Osteocyte (in vitro differentiated cells): ENCODE results near the gene TXNDC15. TPM values are rescaled to one million over a fixed set of nuclear protein-coding genes. Genes with fewer than 3 reads are reported as not detected.

Experiments
- DNase-seq: peaks from one replicate; pipeline ENCODE4 v3.0.0; 2021; ENCODE audit warnings: mixed read lengths; ENCODE audit not compliant: unreplicated experiment; ENCODE audit errors: extremely low spot score
- H3K27ac Mint-ChIP-seq: one replicate; pipeline ENCODE4 v1.8.0; 2021; ENCODE audit warnings: mild to moderate bottlenecking, mixed read lengths; ENCODE audit not compliant: unreplicated experiment
- H3K27me3 Mint-ChIP-seq: one replicate; pipeline ENCODE4 v1.8.0; 2021; ENCODE audit warnings: mixed read lengths; ENCODE audit not compliant: unreplicated experiment
- H3K36me3 Mint-ChIP-seq: one replicate; pipeline ENCODE4 v1.8.0; 2021; ENCODE audit warnings: mixed read lengths; ENCODE audit not compliant: unreplicated experiment
- H3K4me1 Mint-ChIP-seq: one replicate; pipeline ENCODE4 v1.8.0; 2021; ENCODE audit warnings: mixed read lengths; ENCODE audit not compliant: unreplicated experiment
- H3K4me3 Mint-ChIP-seq: one replicate; pipeline ENCODE4 v1.8.0; 2021; ENCODE audit warnings: mild to moderate bottlenecking, moderate library complexity, mixed read lengths; ENCODE audit not compliant: unreplicated experiment
- H3K9me3 Mint-ChIP-seq: one replicate; pipeline ENCODE4 v1.8.0; 2021; ENCODE audit warnings: mixed read lengths; ENCODE audit not compliant: unreplicated experiment
- CTCF ChIP-seq: fragments of 200-600 bp; sonication (generic); IDR thresholded peaks from 2 replicates; pipeline ENCODE4 v1.5.0; 2021; ENCODE audit warnings: antibody characterized with exemption, mild to moderate bottlenecking, moderate library complexity
- total RNA-seq: library from RNA; stranded (reverse); gene quantifications from 2 replicates; pipeline ENCODE4 v1.2.1, GENCODE V29; 2021

The TXNDC15 gene
- total RNA-seq, 1 donor from 2014 or later, result 68.2 TPM

- H3K9me3 Mint-ChIP-seq, result no peaks in the 10 kb centered on the region
- peaks cover 2% of the 10 kb centered on the region for H3K4me1 Mint-ChIP-seq
- peaks cover 11% of the 10 kb centered on the region for H3K36me3 Mint-ChIP-seq
- no peak for DNase-seq
- H3K27me3 Mint-ChIP-seq, result no peaks in the 10 kb centered on the region
- no peak overlapping the region for H3K4me3 Mint-ChIP-seq
- H3K27ac Mint-ChIP-seq, result no peak overlapping the region
- TF ChIP-seq CTCF, result no peak
These were observed 39.6 kb downstream of the TXNDC15 start for GRCh38 chr5:134913795-134914194.

GRCh38 chr5:134917070-134917815, 43.1 kb downstream of the TXNDC15 start:
- peak; percentile 27 for TF ChIP-seq CTCF
- Mint-ChIP-seq H3K27me3 (no peaks in the 10 kb centered on the region), H3K27ac (no peak overlapping the region), H3K9me3 (no peaks in the 10 kb centered on the region), H3K4me3 (no peak overlapping the region), H3K36me3 (peaks cover 23% of the 10 kb centered on the region), H3K4me1 (peaks cover 2% of the 10 kb centered on the region)
- no peak for DNase-seq

GRCh38 chr5:134918861-134919260, 44.7 kb downstream of the TXNDC15 start:
- peaks cover 25% of the 10 kb centered on the region for H3K36me3 Mint-ChIP-seq
- H3K4me1 Mint-ChIP-seq, result peaks cover 2% of the 10 kb centered on the region
- H3K27ac Mint-ChIP-seq, result no peak overlapping the region
- H3K27me3 Mint-ChIP-seq, result no peaks in the 10 kb centered on the region
- no peak for DNase-seq
- H3K4me3 Mint-ChIP-seq, result no peak overlapping the region
- no peaks in the 10 kb centered on the region for H3K9me3 Mint-ChIP-seq
- no peak for TF ChIP-seq CTCF

- no peak overlapping the region for H3K27ac Mint-ChIP-seq
- no peak for TF ChIP-seq CTCF
- peaks cover 2% of the 10 kb centered on the region for H3K4me1 Mint-ChIP-seq
- H3K4me3 Mint-ChIP-seq, result no peak overlapping the region
- peak; percentile 81 for DNase-seq
- H3K36me3 Mint-ChIP-seq, result peaks cover 25% of the 10 kb centered on the region
- H3K9me3 Mint-ChIP-seq, result no peaks in the 10 kb centered on the region
- no peaks in the 10 kb centered on the region for H3K27me3 Mint-ChIP-seq
These were observed 46.8 kb downstream of the TXNDC15 start for GRCh38 chr5:134920848-134921575.

- no peak for TF ChIP-seq CTCF
- Mint-ChIP-seq H3K36me3 (peaks cover 18% of the 10 kb centered on the region), H3K27ac (no peak overlapping the region), H3K9me3 (no peaks in the 10 kb centered on the region), H3K4me1 (no peaks in the 10 kb centered on the region), H3K27me3 (no peaks in the 10 kb centered on the region), H3K4me3 (no peak overlapping the region)
- DNase-seq, result no peak
These were observed 58.3 kb downstream of the TXNDC15 start for GRCh38 chr5:134932508-134932907.
